CD4-positive, alpha-beta T cell treated with Interleukin-10 for 1 hour (primary cell): ENCODE data around the gene CTSO.
"Not testable (repeated sequence)": the region's sequence is repeated elsewhere in the genome, so short reads cannot be mapped to it uniquely, and the experiment has no call there.

Source experiments
- DNase-seq: peaks from one replicate; pipeline ENCODE4 v3.0.0-alpha.2; 2020

The CTSO gene

DNA sequence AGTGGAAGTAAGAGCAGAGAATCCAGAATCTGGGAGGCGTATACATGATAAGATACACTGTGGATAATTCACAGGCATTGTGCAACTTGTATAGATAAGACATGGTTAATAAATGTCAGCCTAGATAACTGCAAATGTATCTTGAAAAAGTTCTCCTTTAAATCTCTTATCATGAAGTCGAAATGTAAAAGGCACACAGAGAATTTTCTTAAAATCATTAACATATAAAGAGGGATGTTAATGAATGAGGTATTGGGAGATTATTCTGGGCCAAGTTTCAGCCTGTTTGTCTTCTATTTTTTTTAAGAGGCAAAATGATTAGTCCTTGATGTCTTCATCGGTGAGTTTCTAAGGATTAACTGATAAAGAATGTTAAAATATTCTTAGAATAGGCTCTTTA is 49.3 kb downstream of the CTSO start:
- no peak for DNase-seq

DNA sequence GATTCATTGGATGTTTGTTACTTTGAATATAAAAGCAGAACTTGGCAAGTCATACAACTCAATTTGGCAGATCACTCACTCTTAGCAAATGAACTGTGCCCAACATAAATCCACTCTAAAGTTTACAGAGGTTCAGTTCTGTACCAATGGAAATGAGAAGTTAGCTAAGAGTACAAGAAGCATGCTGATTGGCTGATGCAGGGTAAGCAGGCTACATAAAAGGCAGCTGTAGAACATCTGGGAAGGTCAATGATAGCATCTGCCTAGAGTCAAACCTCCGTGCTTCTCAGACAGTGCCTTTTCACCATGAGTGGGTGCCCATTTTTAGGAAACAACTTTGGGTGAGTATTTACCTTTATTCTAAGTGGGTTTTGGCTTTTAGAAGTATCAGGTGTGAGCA is 50.2 kb downstream of the CTSO start, which contains the start of gene TDO2:
TSS of gene TDO2 (plus strand) at position 244 of the 400 bp plus-strand sequence. CDS start at position 307, 63 bp downstream.
- DNase-seq = no peak

DNA sequence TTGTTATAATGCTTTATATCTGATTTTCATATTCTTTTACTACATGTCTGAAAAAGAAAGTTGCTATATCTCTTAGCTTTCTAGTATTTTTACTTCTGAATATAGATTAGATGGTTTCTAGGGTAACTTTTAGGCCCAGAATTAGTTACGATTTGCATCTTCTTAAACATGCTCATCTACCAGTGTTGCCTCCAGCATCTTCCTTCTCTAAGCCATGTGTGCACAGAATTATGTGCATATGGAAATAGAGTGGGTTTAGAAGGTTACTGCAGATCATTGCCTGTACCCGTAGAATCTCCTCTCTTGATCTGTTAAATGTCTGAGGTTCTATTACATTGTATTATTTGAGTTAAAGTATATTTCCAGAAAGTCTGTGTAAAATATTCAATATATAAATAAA is 52.7 kb downstream of the CTSO start:
- no peak for DNase-seq

DNA sequence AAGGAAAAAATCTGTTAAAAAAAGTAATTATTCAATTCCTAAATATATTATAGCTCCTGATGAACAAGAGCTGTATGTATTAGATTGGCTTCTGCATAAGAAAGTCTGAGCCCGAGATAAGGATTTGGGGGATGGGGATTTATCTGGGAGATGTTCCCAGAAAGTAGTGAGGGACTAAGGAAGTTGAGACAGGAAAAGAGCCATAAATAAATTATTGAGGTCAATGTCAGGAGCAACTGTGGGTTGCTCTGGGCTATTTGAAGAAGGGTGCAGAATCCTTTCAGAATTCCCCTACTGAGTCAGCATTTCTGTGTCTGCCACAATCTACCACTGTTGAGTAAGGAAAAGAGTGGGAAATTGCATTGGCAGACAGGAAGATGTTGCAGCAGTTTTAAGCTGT is 53.3 kb downstream of the CTSO start:
- no peak for DNase-seq

DNA sequence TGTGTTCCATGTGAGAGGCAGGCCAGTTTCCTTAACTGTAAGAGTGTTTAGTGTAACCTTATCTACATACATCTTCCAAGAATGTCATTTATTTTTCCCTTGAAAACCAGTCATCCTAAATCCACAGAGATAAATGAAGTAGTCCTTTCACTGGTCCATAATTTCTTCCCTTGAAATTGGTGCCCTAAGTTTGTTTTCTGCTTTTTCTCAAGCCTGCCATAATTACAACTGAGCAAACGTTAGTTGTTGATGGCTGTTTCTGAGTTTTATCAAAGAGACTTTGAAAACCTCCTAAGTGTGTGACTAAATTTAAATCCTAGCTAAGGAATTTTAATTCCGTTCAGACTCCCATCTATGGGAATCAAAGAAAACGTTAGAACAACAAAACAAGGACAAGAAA is 53.8 kb downstream of the CTSO start:
- DNase-seq = no peak

DNA sequence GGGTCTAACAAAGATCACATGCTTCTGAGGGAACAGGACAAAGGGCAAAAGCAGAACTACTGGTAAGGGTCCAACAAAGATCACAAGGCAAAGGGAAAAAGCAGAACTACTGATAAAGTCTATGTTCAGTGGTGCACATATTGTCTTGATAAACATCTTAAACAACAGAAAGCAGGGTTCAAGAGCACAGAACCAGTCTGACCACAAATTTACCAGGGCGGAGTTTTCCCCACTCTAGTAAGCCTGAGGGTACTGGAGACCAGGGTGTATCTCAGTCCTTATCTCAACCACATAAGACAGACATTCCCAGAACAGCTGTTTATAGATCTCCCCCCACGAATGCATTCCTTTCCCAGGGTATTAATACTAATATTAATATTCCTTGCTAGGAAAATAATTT is 55.3 kb downstream of the CTSO start:
- not testable (repeated sequence) for DNase-seq

DNA sequence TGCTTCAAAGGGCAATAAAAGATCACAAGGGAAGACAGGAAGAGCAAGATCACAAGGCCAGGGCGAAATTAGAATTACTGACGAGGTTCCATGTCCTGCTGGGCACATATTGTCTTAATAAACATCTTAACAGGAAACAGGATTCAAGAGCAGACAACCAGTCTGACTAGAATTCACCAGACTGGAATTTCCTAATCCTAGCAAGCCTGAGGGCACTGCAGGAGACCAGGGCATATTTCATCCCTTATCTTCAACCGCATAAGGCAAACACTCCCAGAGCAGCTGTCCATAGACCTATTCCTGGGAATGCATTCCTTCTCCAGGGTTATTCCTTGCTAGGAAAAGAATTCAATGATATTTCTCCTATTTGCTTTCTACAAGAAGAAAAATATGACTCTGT is 62.6 kb downstream of the CTSO start:
- no peak for DNase-seq

DNA sequence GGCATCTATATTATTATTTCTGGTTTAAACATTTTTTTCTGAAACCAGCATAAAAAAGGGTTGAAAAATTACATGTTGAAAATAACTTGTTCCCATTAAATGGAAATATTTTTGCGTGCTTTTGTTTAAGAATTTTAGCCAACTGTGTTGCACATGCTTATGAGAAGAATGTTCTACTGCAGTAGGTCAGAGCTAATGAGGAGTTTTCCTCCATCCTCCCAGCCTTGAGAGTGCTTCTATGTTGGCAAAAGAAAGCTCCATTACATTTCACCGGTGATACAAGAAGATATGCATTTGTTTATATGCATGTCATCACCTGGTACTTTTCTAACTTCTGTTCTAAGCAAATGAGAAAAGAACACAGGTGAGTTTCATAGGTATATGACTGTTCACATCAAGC is 63.7 kb downstream of the CTSO start:
- DNase-seq = no peak

DNA sequence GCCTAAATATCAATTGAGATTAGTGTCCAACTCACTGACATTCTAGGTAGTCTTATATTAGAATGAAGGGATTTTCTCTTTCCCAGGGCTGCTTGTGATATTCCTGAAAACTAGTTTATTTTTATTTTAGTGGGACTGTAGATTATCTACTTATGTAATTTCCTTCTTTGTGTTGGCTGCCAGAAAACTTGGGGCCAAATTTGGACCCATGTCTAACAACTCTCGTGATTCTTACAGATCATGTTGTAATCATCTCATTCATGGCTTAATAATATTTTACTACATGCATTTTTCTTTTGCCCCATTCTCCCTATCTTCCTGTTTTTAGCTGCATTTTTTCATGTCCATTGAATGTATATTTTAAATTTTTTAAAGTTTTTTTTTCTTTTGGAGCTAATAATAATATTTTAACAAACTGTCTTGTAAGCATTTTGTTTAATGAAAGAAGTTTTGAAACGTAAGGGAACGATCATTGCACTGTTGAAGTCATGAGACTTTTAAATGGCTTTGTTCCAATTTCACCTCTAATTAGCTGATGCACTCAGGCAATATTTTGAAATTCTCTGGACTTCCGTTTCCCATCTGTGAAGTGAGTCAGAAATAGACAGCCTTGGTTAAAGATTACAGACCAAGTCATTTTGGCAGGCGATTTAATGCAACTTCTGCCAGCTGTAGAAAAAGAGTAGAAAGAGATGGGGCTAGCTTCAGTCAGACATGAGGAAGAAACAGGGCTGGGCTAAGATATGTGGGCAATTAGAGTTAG is 64.5 kb downstream of the CTSO start:
- no peak for DNase-seq

DNA sequence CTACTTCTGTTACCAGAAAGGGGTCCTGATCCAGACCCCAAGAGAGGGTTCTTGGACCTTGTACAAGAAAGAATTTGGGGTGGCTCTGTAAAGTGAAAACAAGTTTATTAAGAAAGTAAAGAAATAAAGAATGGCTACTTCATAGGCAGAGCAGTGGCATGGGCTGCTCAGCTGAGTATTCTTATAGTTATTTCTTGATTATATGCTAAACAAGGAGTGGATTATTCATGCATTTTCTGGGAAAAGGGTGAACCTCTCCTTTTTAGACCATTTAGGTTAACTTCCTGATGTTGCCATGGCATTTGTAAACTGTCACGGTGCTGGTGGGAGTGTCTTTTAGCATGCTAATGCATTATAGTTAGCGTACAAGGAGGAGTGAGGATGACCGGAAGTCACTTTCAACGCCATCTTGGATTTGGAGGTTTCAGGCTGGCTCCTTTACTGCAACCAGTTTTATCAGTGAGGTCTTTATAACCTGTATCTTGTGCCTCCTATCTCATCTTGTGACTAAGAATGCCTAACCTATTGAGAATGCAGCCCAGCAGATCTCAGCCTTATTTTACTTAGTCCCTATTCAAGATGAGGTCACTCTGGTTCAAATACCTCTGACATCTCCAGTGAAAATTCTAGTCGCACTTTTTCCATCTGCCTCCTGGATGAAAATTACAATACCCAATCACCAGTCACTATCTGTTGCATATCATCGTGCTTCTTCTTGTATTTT is 65.7 kb downstream of the CTSO start:
- no peak for DNase-seq

DNA sequence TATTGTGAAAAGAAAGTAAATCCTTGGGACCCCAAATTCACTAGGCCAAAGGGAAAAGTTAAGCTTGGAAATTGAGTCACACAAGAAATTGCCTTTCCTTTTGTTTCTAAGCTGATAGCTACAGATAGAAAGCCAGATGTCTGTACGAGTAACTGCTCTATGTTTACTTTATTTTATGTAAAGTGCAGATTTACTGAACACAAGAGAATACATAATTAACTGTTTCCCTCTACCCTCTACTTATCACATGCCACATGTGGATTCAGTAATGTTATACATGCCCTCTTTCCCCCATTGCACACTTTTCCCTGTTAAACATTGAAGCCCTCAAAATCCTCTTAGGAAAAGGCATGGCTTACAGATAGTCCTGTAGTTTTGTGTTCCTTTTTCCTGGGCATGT is 66.6 kb downstream of the CTSO start:
- DNase-seq = no peak

DNA sequence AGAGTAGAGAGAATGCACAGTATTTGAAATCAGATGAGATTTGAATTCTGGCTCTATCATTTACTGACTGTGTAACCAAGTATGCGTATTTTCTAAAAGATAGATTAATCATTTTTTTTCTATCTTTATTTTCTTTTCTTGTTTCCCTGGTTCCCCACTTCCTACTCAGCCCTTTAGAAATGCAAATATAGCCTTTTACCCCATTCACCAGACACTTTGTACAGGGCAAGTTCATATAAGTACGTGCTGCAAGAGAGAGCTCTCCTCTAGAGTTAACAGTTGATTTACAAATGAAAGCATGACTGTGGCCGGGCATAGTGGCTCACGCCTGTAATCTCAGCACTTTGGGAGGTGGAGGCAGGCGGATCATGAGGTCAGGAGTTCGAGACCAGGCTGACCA is 68.0 kb downstream of the CTSO start:
- no peak for DNase-seq

DNA sequence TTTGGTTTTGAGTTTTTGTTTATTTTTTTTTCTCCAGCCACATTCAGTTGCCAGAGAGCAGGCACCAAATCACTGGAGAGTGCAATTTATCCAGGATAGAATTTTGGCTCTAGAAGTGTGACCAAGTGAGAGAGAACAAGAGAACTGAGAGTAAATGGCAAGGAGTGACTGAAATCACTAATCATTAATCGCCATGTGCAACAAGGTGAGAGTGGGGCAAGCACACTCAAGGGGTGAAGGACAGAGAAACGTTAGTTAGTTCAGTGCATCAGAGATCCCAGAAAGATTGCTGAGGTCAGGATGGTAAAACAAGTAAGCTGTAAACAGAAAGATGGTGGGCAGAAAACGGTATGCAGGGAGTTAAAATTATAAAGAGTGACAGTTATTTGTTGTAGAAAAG is 69.8 kb downstream of the CTSO start:
- no peak for DNase-seq

DNA sequence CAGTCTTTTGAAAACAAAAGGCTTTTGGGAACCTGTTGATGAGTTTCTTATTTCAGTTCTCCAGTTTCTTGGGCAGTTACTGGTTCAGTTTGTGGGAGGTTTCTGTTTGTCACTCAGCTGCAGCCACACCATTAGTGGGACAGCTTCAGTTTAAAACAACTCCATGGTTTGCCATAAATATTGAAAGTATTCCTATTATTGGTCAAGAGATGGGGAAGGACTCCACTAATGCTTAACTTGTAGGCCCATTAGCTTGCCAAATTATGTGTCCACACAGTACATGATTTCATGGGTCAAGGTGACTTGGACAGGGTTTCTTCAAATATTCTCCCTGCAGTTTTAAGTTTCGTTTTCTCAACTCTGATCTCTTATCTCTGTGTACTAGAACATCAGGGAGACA is 72.1 kb downstream of the CTSO start:
- no peak for DNase-seq

DNA sequence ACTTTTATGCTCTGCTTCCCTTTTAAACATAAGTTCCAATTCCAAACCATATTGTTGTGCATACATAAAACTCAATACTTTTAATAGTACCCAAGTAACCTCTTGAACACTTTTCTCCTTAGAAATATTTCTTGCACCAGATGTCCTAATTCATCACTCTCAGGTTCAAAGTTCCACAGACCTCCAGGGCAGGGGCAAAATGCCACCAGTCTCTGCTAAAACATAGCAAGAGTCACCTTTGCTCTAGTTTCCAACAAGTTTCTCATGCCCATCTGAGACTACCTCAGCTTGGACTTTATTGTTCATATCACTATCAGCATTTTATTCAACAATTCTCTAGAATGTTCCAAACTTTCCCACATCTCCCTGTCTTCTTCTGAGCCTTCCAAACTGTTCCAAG is 73.9 kb downstream of the CTSO start:
- no peak for DNase-seq

DNA sequence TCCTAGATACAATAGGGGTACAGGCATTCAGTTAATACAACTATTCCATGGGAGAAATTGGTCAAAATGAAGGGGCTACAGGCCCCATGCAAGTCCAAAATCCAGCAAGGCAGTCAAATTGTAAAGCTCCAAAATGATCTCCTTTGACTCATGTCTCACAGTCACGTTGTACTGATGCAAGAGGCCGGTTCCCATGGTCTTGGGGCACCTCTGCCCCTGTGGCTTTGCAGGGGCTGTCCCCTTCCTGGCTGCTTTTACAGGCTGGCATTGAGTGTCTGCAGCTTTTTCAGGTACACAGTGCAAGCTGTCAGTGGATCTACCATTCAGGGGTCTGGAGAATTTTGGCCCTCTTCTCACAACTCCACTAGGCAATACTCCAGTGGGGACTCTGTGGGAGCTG is 75.1 kb downstream of the CTSO start:
- no peak for DNase-seq

DNA sequence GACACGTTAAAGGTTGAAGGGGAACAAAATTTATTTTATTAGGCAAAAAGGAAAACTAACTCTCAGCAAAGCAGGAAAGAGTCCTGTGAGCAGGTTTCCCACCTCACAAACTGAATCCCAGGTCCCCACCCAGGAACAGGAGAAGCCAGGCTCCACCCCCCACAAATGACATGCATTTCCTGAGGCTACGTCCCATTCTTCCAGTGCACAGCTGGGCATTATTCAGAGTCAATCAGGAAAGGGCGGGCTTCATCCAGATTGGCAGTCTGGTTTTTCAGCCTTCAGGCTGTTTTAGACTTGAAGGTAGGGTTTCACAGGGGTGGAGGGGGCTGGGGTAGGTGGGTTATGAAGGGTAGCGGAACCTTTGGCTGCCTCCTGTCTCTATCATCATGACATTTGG is 75.7 kb downstream of the CTSO start:
- no peak for DNase-seq

DNA sequence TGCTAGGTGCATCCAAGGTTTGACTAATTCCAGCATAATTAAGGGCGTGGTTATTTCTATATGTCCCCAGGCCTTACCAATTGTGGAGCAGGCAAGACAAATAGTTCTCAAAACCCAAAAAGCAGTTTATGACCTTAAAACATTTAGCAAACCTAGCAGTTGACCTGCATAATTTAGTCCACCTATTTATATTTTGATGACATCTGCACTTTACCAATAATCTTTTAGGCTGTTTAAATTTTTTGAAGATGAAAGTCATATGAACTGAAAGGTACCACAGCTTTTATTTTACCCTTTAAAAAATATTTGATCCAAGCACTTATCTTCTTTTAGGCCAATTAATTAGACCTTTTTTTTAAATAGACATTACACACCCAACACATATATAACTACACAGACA is 77.8 kb downstream of the CTSO start:
- no peak for DNase-seq
